Measurements from ENCODE around the gene DSCAM.

DNA sequence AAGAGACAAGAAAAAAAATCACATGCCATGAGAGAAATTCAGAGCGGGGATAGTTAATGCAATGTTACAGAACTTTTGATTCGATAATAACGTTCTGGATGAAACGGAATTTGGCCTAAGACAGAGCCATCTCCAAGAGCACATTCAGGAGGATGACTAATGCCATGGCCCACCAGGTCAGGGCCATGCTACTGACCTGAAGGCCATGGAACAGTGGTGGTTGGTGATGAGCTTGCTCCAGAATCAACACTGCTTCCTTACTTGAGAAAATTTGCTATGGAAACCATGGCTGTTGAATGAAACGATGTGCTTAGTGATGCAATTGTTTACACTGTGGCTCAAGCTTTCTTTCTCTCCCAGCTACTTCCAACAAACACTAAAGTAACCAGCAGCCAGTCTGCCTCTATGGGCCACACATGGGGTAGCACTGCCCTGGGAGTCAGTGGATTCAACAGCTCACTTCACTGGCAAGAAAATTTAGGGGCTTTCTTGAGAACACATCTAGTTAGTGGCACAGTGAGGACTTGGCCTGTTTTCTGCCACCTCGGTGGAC lies 680.6 kb downstream of the DSCAM start:
- TF ChIP-seq TAF1 (IDR thresholded peaks at IDR 0.05; ENCODE audit: borderline replicate concordance, insufficient read depth, low read length): no peak
- no peak for TF ChIP-seq POLR2AphosphoS5 (IDR thresholded peaks at IDR 0.05; ENCODE audit: low read depth, low read length)
- no peak for TF ChIP-seq SIN3A (IDR thresholded peaks at IDR 0.05; ENCODE audit: borderline replicate concordance, insufficient read depth, low read length)
- TF ChIP-seq, protein P1, sequence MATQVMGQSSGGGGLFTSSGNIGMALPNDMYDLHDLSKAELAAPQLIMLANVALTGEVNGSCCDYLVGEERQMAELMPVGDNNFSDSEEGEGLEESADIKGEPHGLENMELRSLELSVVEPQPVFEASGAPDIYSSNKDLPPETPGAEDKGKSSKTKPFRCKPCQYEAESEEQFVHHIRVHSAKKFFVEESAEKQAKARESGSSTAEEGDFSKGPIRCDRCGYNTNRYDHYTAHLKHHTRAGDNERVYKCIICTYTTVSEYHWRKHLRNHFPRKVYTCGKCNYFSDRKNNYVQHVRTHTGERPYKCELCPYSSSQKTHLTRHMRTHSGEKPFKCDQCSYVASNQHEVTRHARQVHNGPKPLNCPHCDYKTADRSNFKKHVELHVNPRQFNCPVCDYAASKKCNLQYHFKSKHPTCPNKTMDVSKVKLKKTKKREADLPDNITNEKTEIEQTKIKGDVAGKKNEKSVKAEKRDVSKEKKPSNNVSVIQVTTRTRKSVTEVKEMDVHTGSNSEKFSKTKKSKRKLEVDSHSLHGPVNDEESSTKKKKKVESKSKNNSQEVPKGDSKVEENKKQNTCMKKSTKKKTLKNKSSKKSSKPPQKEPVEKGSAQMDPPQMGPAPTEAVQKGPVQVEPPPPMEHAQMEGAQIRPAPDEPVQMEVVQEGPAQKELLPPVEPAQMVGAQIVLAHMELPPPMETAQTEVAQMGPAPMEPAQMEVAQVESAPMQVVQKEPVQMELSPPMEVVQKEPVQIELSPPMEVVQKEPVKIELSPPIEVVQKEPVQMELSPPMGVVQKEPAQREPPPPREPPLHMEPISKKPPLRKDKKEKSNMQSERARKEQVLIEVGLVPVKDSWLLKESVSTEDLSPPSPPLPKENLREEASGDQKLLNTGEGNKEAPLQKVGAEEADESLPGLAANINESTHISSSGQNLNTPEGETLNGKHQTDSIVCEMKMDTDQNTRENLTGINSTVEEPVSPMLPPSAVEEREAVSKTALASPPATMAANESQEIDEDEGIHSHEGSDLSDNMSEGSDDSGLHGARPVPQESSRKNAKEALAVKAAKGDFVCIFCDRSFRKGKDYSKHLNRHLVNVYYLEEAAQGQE (IDR thresholded peaks at IDR 0.05; ENCODE audit: insufficient read depth in 1 of 2, low read depth in 2 of 2, low read length in 2 of 2): no peak
- no peak for TF ChIP-seq FOXP2 (optimal IDR thresholded peaks at IDR 0.05; ENCODE audit: borderline replicate concordance, extremely low read depth, extremely low read length, insufficient read depth)

Measured in PFSK-1 (cell line).